SK-N-SH (cell line): ENCODE measurements around the gene MAPT. TPM values are rescaled to one million over a fixed set of nuclear protein-coding genes. Genes with fewer than 3 reads are reported as not detected.

ENCODE experiments used
- CTCF ChIA-PET: fragments of 300-600, 350-600 bp; formaldehyde crosslinking; extraction: SDS; loops from one replicate; lab custom pipeline; 2021; lab: Yijun Ruan, JAX
- POLR2A ChIA-PET: fragments of 350-600 bp; sonication (Branson Sonifier 250); formaldehyde crosslinking; extraction: SDS; loops from one replicate; lab custom pipeline; 2020; ENCODE audit warnings: antibody characterized with exemption, inconsistent platforms; lab: Yijun Ruan, JAX
- DNase-seq: peaks from one replicate; pipeline ENCODE4 v3.0.0; 2012
- H2AFZ ChIP-seq: fragments of 200-600 bp; sonication (generic); 2 replicates; pipeline ENCODE4 v1.8.1; 2016; ENCODE audit warnings: antibody characterized with exemption, mild to moderate bottlenecking, low read depth
- H3F3A ChIP-seq: fragments of 200-600 bp; sonication (generic); replicated peaks from 2 replicates; pipeline ENCODE3; 2016; ENCODE audit warnings: antibody characterized with exemption, mild to moderate bottlenecking; ENCODE audit not compliant: insufficient read depth
- H3K27ac ChIP-seq, 2 experiments: fragments of 200-500 bp in 1 of 2; fragments of 200-600 bp in 1 of 2; sonication (Bioruptor generic) in 1 of 2; sonication (generic), shearing (Covaris generic) in 1 of 2; 2 replicates each; pipeline versions ENCODE4 v1.5.1 to v1.6.1; 2014 to 2016; ENCODE audit warnings: low read depth in 2 of 2, inconsistent platforms in 1 of 2, low read length in 1 of 2, mild to moderate bottlenecking in 1 of 2, mixed read lengths in 1 of 2
- H3K27me3 ChIP-seq: fragments of 200-600 bp; sonication (generic), shearing (Covaris generic); 2 replicates; pipeline ENCODE4 v1.6.1; 2016; ENCODE audit warnings: mixed run types; ENCODE audit not compliant: insufficient read depth
- H3K36me3 ChIP-seq, 2 experiments: fragments of 200-500 bp in 1 of 2; fragments of 200-600 bp in 1 of 2; sonication (Bioruptor generic) in 1 of 2; sonication (generic) in 1 of 2; replicated peaks in 1 of 2; 2 replicates each; pipeline versions ENCODE3 to v1.5.1; 2014 to 2016; ENCODE audit warnings: low read length in 1 of 2, mild to moderate bottlenecking in 1 of 2; ENCODE audit not compliant: insufficient read depth in 2 of 2, control insufficient read depth in 1 of 2
- H3K4me1 ChIP-seq, 2 experiments: fragments of 200-500 bp in 1 of 2; fragments of 200-600 bp in 1 of 2; sonication (Bioruptor generic) in 1 of 2; sonication (generic), shearing (Covaris generic) in 1 of 2; 2 replicates each; pipeline versions ENCODE4 v1.5.1 to v1.6.1; 2014 to 2016; ENCODE audit warnings: low read depth in 1 of 2, low read length in 1 of 2, mixed run types in 1 of 2; ENCODE audit not compliant: insufficient read depth in 2 of 2, control insufficient read depth in 1 of 2
- H3K4me2 ChIP-seq: fragments of 200-600 bp; sonication (generic), shearing (Covaris generic); 2 replicates; pipeline ENCODE4 v1.6.1; 2017; ENCODE audit warnings: mixed run types
- H3K4me3 ChIP-seq, 2 experiments: fragments of 200-500 bp in 1 of 2; fragments of 200-600 bp in 1 of 2; sonication (Bioruptor generic) in 1 of 2; sonication (generic), shearing (Covaris generic) in 1 of 2; 2 replicates each; pipeline versions ENCODE4 v1.5.1 to v1.8.1; 2014 to 2016; ENCODE audit warnings: low read depth in 2 of 2, inconsistent platforms in 1 of 2, low read length in 1 of 2, mild to moderate bottlenecking in 1 of 2, mixed read lengths in 1 of 2, moderate library complexity in 1 of 2
- H3K79me2 ChIP-seq: fragments of 200-600 bp; sonication (generic); 2 replicates; pipeline ENCODE4 v1.8.1; 2017; ENCODE audit warnings: mild to moderate bottlenecking; ENCODE audit not compliant: insufficient read depth
- H3K9ac ChIP-seq: fragments of 200-600 bp; sonication (generic); 2 replicates; pipeline ENCODE4 v1.6.1; 2017; ENCODE audit warnings: mixed run types
- H3K9me2 ChIP-seq: fragments of 200-600 bp; sonication (generic); 2 replicates; pipeline ENCODE4 v1.6.1; 2017; ENCODE audit warnings: mixed run types
- H3K9me3 ChIP-seq: fragments of 200-600 bp; sonication (generic); 2 replicates; pipeline ENCODE4 v1.6.1; 2017; ENCODE audit warnings: mixed run types, mild to moderate bottlenecking, moderate library complexity
- H4K20me1 ChIP-seq: fragments of 200-600 bp; sonication (generic); 2 replicates; pipeline ENCODE4 v1.6.1; 2017; ENCODE audit warnings: mild to moderate bottlenecking, mixed run types; ENCODE audit not compliant: insufficient read depth
- ELF1 ChIP-seq: IDR thresholded peaks from 2 replicates; pipeline ENCODE4 v1.4.0; 2012
- EP300 ChIP-seq, 2 experiments: IDR thresholded peaks; 2 replicates each; pipeline versions ENCODE4 v1.4.0 to v1.6.1; 2012; ENCODE audit warnings: borderline replicate concordance in 1 of 2, low read depth in 1 of 2, low read length in 1 of 2
- GATA2 ChIP-seq: sonication (generic); formaldehyde crosslinking; IDR thresholded peaks from 2 replicates; pipeline ENCODE4 v1.5.0; 2020; ENCODE audit warnings: mild to moderate bottlenecking, missing genetic modification reagents
- POLR2AphosphoS5 ChIP-seq: IDR thresholded peaks from 2 replicates; pipeline ENCODE4 v1.6.1; 2012; ENCODE audit warnings: low read depth, low read length
- RCOR1 ChIP-seq: fragments of 150-350 bp; IDR thresholded peaks from 2 replicates; pipeline ENCODE4 v1.6.1; 2017; ENCODE audit warnings: antibody characterized with exemption, low read length
- RXRA ChIP-seq: IDR thresholded peaks from 2 replicates; pipeline ENCODE4 v1.4.0; 2012; ENCODE audit warnings: low read depth, mild to moderate bottlenecking, borderline replicate concordance
- SIN3A ChIP-seq: IDR thresholded peaks from 2 replicates; pipeline ENCODE4 v1.6.1; 2012; ENCODE audit warnings: low read depth, mild to moderate bottlenecking, low read length, moderate library complexity, borderline replicate concordance
- SMC3 ChIP-seq: IDR thresholded peaks from 2 replicates; pipeline ENCODE4 v1.6.1; 2012; ENCODE audit warnings: low read depth, low read length, improper control_type of control experiment
- TAF1 ChIP-seq: IDR thresholded peaks from 2 replicates; pipeline ENCODE4 v1.6.1; 2012; ENCODE audit warnings: low read depth, mild to moderate bottlenecking, low read length, moderate library complexity, borderline replicate concordance
- TEAD4 ChIP-seq: IDR thresholded peaks from 2 replicates; pipeline ENCODE4 v1.4.0; 2012; ENCODE audit warnings: mild to moderate bottlenecking, borderline replicate concordance; ENCODE audit not compliant: insufficient read depth
- WGBS: methylation state at CpG from one replicate; pipeline ENCODE4 v1.1.6; 2017; ENCODE audit warnings: low lambda C conversion rate; 5-methylcytosine and 5-hydroxymethylcytosine counted together
- polyA plus RNA-seq, 3 experiments: library from polyadenylated mRNA; depleted of rRNA; stranded (reverse); fragments of >200 nt; gene quantifications; 2 replicates each; pipeline ENCODE4 v1.2.3, GENCODE V29; 2012
- TF ChIP-seq, protein P1 (sequence below): fragments of 150-350 bp; IDR thresholded peaks from 2 replicates; pipeline ENCODE4 v1.6.1; 2016; ENCODE audit warnings: mild to moderate bottlenecking, low read depth, low read length
- TF ChIP-seq, protein P2 (sequence below): IDR thresholded peaks from 2 replicates; pipeline ENCODE4; 2012
- TF ChIP-seq, protein P3 (sequence below): IDR thresholded peaks from 2 replicates; pipeline ENCODE4 v1.4.0; 2012; ENCODE audit warnings: low read depth
- TF ChIP-seq, protein P4 (sequence below): fragments of 150-350 bp; IDR thresholded peaks from 2 replicates; pipeline ENCODE4 v1.6.1; 2017; ENCODE audit warnings: antibody characterized with exemption, low read length, low read depth, borderline replicate concordance

MAPT gene
- polyA plus RNA-seq, 1 of the 3 experiments (the other 2 are of a cell fraction) = 0.74 TPM

DNA sequence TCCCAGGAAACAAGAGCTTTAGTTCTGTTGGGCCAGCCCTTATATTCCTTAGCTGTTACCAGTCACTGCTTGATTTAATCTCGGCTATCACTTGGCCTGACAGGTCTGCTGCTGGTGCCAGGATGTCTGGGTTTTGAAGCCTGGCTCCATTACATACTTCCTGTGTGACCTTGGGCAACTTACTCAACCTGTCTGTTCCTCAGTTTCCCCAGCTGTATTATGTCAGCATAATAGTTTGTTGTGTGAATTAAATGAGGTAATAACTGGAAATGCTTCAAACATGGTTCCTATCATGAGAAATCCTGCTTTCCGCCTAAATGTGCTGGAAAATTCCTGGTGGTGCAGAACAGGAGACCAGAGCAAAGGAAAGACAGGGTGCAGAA lies 54.1 kb downstream of the MAPT start:
- WGBS = 54% methylated on average over 2 of the region's 2 CpGs
- DNase-seq = no peak

DNA sequence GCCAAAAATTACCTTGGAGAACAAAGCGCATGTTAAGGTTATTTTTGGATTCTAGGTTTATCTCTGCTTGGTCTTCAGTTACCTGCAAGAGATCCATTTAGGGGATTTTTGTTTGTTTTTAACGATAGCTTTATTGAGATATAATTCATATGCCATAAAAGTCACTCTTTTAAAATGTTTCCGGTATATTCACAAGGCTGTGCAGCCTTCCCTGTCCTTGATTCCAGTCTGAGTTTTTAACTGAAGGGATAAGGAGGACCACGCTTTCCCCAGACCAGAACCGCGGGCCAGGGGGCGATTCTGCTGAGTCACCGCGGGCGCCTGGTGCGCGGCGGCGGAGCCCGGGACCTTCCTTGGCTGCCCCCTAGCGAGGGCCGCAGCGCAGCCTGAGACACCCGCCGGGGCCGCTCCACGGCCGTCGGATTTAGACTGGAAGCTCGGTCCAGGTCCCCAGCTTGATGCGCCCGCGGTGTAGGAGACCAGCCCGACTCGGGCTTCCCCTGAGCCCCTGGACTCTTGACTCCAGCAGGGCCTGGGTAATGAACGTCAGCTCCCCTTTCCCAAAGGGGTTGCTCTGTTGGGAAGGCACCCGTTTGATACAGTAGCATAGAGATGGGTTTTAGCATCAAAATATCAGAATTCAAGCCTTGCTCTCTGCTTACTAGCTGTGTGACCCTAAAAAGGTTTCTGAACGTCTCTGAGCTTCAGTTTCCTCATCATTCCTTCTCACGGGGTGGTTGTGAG lies 54.7 kb downstream of the MAPT start:
- H3K4me3 ChIP-seq = no peak overlapping the region
- POLR2A ChIA-PET = no interaction called here
- no peaks in the 10 kb centered on the region for H3K79me2 ChIP-seq
- H3K27ac ChIP-seq = no peak overlapping the region
- no peak overlapping the region for H2AFZ ChIP-seq
- H3K9me3 ChIP-seq = no peaks in the 10 kb centered on the region
- peaks cover 0 to 14% of the 10 kb centered on the region in 2 experiments; a peak in 1 of 4 replicates for H3K4me1 ChIP-seq
- 75% methylated on average over 30 of the region's 34 CpGs for WGBS
- H3K4me2 ChIP-seq = no peak overlapping the region
- H3K27me3 ChIP-seq = peaks cover 28% of the 10 kb centered on the region; the same call in 1 of the 2 replicates
- H3F3A ChIP-seq = no peaks in the 10 kb centered on the region
- no peaks in the 10 kb centered on the region for H4K20me1 ChIP-seq
- no peak for DNase-seq
- H3K36me3 ChIP-seq = no peaks in the 10 kb centered on the region
- no peak for TF ChIP-seq TAF1
- no peak for TF ChIP-seq SMC3
- no peak for TF ChIP-seq RXRA
- no peak for TF ChIP-seq RCOR1
- TF ChIP-seq, protein P1, sequence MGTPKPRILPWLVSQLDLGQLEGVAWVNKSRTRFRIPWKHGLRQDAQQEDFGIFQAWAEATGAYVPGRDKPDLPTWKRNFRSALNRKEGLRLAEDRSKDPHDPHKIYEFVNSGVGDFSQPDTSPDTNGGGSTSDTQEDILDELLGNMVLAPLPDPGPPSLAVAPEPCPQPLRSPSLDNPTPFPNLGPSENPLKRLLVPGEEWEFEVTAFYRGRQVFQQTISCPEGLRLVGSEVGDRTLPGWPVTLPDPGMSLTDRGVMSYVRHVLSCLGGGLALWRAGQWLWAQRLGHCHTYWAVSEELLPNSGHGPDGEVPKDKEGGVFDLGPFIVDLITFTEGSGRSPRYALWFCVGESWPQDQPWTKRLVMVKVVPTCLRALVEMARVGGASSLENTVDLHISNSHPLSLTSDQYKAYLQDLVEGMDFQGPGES = no peak
- no peak for TF ChIP-seq POLR2AphosphoS5
- no peak for TF ChIP-seq EP300 (IDR thresholded peaks at IDR 0.05; ENCODE audit: borderline replicate concordance in 1 of 2, low read depth in 1 of 2, low read length in 1 of 2)
- no peak for TF ChIP-seq SIN3A
- TF ChIP-seq, protein P2, sequence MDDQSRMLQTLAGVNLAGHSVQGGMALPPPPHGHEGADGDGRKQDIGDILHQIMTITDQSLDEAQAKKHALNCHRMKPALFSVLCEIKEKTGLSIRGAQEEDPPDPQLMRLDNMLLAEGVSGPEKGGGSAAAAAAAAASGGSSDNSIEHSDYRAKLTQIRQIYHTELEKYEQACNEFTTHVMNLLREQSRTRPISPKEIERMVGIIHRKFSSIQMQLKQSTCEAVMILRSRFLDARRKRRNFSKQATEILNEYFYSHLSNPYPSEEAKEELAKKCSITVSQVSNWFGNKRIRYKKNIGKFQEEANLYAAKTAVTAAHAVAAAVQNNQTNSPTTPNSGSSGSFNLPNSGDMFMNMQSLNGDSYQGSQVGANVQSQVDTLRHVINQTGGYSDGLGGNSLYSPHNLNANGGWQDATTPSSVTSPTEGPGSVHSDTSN = no peak
- TF ChIP-seq, protein P3, sequence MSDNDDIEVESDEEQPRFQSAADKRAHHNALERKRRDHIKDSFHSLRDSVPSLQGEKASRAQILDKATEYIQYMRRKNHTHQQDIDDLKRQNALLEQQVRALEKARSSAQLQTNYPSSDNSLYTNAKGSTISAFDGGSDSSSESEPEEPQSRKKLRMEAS = no peak
- no peak for TF ChIP-seq GATA2 (CRISPR knock-in tag)
- H3K9me2 ChIP-seq = no peaks in the 10 kb centered on the region
- CTCF ChIA-PET = interaction anchor here (0.6 to 2.3 kb wide), 5 partner anchors 10 to 95 kb away, joined by 3 to 13 read pairs (median 6); no protein-coding TSS in a partner anchor
- H3K9ac ChIP-seq = no peak overlapping the region

More for the DNA sequence above, 54.1 kb downstream of the MAPT start:
- H3K4me2 ChIP-seq = no peak overlapping the region
- no peak for TF ChIP-seq TEAD4
- TF ChIP-seq, protein P4, sequence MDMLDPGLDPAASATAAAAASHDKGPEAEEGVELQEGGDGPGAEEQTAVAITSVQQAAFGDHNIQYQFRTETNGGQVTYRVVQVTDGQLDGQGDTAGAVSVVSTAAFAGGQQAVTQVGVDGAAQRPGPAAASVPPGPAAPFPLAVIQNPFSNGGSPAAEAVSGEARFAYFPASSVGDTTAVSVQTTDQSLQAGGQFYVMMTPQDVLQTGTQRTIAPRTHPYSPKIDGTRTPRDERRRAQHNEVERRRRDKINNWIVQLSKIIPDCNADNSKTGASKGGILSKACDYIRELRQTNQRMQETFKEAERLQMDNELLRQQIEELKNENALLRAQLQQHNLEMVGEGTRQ = no peak
- TF ChIP-seq SIN3A = no peak
- TF ChIP-seq, protein P3 = no peak
- TF ChIP-seq ELF1 = no peak
- H3K4me1 ChIP-seq = peaks cover 0 to 14% of the 10 kb centered on the region in 2 experiments; a peak in 1 of 4 replicates
- H3K27me3 ChIP-seq = peaks cover 34% of the 10 kb centered on the region
- no peaks in the 10 kb centered on the region for H4K20me1 ChIP-seq
- ChIA-PET CTCF (interaction anchor here (0.7 to 2.3 kb wide), 4 partner anchors 10 to 96 kb away, joined by 3 to 13 read pairs (median 6); no protein-coding TSS in a partner anchor), POLR2A (no interaction called here)
- H3K36me3 ChIP-seq = no peaks in the 10 kb centered on the region
- H2AFZ ChIP-seq = no peak overlapping the region
- no peaks in the 10 kb centered on the region for H3K9me2 ChIP-seq
- H3K9ac ChIP-seq = no peak overlapping the region
- H3K4me3 ChIP-seq = no peak overlapping the region
- no peak overlapping the region for H3K27ac ChIP-seq
- H3F3A ChIP-seq = no peaks in the 10 kb centered on the region
- H3K79me2 ChIP-seq = no peaks in the 10 kb centered on the region
- no peaks in the 10 kb centered on the region for H3K9me3 ChIP-seq
